PC-3 (cell line): ENCODE results near the gene EIF5A2.

ENCODE experiments used
- EZH2phosphoT487 ChIP-seq: fragments of 300-600 bp; sonication (generic); IDR thresholded peaks from 2 replicates; pipeline ENCODE4 v1.6.1; 2018; ENCODE audit warnings: mild to moderate bottlenecking, antibody characterized with exemption, low read length, borderline replicate concordance
- TF ChIP-seq, protein P1 (sequence below): fragments of 300-600 bp; sonication (generic); conservative IDR thresholded peaks from 2 replicates; pipeline ENCODE4 v1.5.1; 2017; ENCODE audit warnings: antibody characterized with exemption, low read depth, mild to moderate bottlenecking, low read length

DNA sequence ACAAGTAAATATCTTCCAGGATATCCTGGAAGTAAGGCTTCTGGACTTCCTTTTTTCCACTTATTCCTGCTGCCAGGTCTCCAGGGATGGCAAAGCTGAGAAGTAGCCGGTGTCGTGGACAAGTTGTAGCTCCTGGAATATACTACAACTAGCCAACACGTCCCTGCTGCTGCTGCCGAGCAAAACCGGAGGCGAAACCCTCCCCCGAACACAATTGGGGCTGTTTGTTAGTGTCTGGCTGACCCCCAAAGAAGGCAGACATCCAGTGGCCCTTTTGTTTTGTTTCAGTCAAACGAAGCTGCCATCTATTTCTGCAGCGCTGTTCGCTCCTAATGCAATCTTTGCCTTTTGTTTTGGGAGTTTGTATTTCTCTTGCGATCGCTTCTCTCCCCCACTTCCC lies 45.3 kb upstream of the EIF5A2 start:
- TF ChIP-seq, protein P1, sequence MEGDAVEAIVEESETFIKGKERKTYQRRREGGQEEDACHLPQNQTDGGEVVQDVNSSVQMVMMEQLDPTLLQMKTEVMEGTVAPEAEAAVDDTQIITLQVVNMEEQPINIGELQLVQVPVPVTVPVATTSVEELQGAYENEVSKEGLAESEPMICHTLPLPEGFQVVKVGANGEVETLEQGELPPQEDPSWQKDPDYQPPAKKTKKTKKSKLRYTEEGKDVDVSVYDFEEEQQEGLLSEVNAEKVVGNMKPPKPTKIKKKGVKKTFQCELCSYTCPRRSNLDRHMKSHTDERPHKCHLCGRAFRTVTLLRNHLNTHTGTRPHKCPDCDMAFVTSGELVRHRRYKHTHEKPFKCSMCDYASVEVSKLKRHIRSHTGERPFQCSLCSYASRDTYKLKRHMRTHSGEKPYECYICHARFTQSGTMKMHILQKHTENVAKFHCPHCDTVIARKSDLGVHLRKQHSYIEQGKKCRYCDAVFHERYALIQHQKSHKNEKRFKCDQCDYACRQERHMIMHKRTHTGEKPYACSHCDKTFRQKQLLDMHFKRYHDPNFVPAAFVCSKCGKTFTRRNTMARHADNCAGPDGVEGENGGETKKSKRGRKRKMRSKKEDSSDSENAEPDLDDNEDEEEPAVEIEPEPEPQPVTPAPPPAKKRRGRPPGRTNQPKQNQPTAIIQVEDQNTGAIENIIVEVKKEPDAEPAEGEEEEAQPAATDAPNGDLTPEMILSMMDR, result no peak
- TF ChIP-seq EZH2phosphoT487, result no peak
